Endothelial cell (in vitro differentiated cells): ENCODE data around the gene ZDHHC1. TPM values are rescaled to one million over a fixed set of nuclear protein-coding genes. Genes with fewer than 3 reads are reported as not detected.

Experiments used
- DNase-seq: peaks from one replicate; pipeline ENCODE4 v3.0.0; 2021; ENCODE audit warnings: low spot score
- H3K27ac Mint-ChIP-seq: one replicate; pipeline ENCODE4 v1.8.0; 2021; ENCODE audit warnings: mixed read lengths, inconsistent platforms; ENCODE audit not compliant: unreplicated experiment
- H3K27me3 Mint-ChIP-seq: one replicate; pipeline ENCODE4 v1.8.0; 2021; ENCODE audit warnings: mild to moderate bottlenecking, moderate library complexity, mixed read lengths, inconsistent platforms; ENCODE audit not compliant: unreplicated experiment
- H3K36me3 Mint-ChIP-seq: one replicate; pipeline ENCODE4 v1.8.0; 2021; ENCODE audit warnings: mild to moderate bottlenecking, low read depth, mixed read lengths, inconsistent platforms; ENCODE audit not compliant: unreplicated experiment
- H3K4me1 Mint-ChIP-seq: one replicate; pipeline ENCODE4 v1.8.0; 2021; ENCODE audit warnings: mild to moderate bottlenecking, mixed read lengths, inconsistent platforms; ENCODE audit not compliant: unreplicated experiment
- H3K4me3 Mint-ChIP-seq: one replicate; pipeline ENCODE4 v1.8.0; 2021; ENCODE audit warnings: mild to moderate bottlenecking, mixed read lengths, inconsistent platforms; ENCODE audit not compliant: unreplicated experiment
- H3K9me3 Mint-ChIP-seq: one replicate; pipeline ENCODE4 v1.8.0; 2021; ENCODE audit warnings: mixed read lengths, inconsistent platforms; ENCODE audit not compliant: unreplicated experiment
- CTCF ChIP-seq: fragments of 200-600 bp; sonication (generic); IDR thresholded peaks from one replicate; pipeline ENCODE4 v1.5.0; 2021; ENCODE audit warnings: antibody characterized with exemption; ENCODE audit not compliant: unreplicated experiment
- total RNA-seq: library from RNA; stranded (reverse); fragmentation: NEBNext Ultra II Directional; extraction: Animal tissue kit (Norgen Biotek cat#: 25700); gene quantifications from one replicate; pipeline ENCODE4 v1.2.1, GENCODE V29; 2021; ENCODE audit not compliant: unreplicated experiment

ZDHHC1 gene
- total RNA-seq, 1 donor from 2014 or later: 7.2 TPM

- no peak for DNase-seq
Observed at GRCh38 chr16:67388191-67388590, 28.1 kb downstream of the ZDHHC1 start.

GRCh38 chr16:67387479-67388079 lies 28.7 kb downstream of the ZDHHC1 start:
- no peaks in the 10 kb centered on the region for H3K9me3 Mint-ChIP-seq
- H3K4me1 Mint-ChIP-seq: peaks cover 3% of the 10 kb centered on the region
- no peak for TF ChIP-seq CTCF
- H3K36me3 Mint-ChIP-seq: peaks cover 27% of the 10 kb centered on the region
- no peak overlapping the region for H3K4me3 Mint-ChIP-seq
- peaks cover 20% of the 10 kb centered on the region for H3K27me3 Mint-ChIP-seq
- no peak for DNase-seq
- no peak overlapping the region for H3K27ac Mint-ChIP-seq

More at GRCh38 chr16:67388191-67388590, 28.1 kb downstream of the ZDHHC1 start:
- H3K4me3 Mint-ChIP-seq: no peak overlapping the region
- peaks cover 3% of the 10 kb centered on the region for H3K4me1 Mint-ChIP-seq
- TF ChIP-seq CTCF: no peak
- no peaks in the 10 kb centered on the region for H3K9me3 Mint-ChIP-seq
- H3K27me3 Mint-ChIP-seq: peaks cover 22% of the 10 kb centered on the region
- H3K36me3 Mint-ChIP-seq: peaks cover 27% of the 10 kb centered on the region
- no peak overlapping the region for H3K27ac Mint-ChIP-seq

- Mint-ChIP-seq H3K27me3 (peaks cover 14% of the 10 kb centered on the region), H3K4me1 (peaks cover 3% of the 10 kb centered on the region), H3K36me3 (peaks cover 27% of the 10 kb centered on the region), H3K27ac (no peak overlapping the region), H3K9me3 (no peaks in the 10 kb centered on the region), H3K4me3 (no peak overlapping the region)
- no peak for DNase-seq
- TF ChIP-seq CTCF: no peak
Observed at GRCh38 chr16:67386861-67387455, 29.3 kb downstream of the ZDHHC1 start.

GRCh38 chr16:67384778-67385510 lies 31.3 kb downstream of the ZDHHC1 start:
- Mint-ChIP-seq H3K27ac (no peak overlapping the region), H3K27me3 (peaks cover 8% of the 10 kb centered on the region), H3K4me3 (peak overlapping the region; percentile 17), H3K9me3 (no peaks in the 10 kb centered on the region), H3K36me3 (peaks cover 22% of the 10 kb centered on the region), H3K4me1 (no peaks in the 10 kb centered on the region)
- no peak for TF ChIP-seq CTCF
- DNase-seq: no peak

GRCh38 chr16:67383284-67383683 lies 33.0 kb downstream of the ZDHHC1 start:
- no peaks in the 10 kb centered on the region for H3K9me3 Mint-ChIP-seq
- H3K4me1 Mint-ChIP-seq: no peaks in the 10 kb centered on the region
- no peak for DNase-seq
- H3K27me3 Mint-ChIP-seq: peaks cover 6% of the 10 kb centered on the region
- H3K4me3 Mint-ChIP-seq: no peak overlapping the region
- H3K36me3 Mint-ChIP-seq: peaks cover 19% of the 10 kb centered on the region
- TF ChIP-seq CTCF: no peak
- no peak overlapping the region for H3K27ac Mint-ChIP-seq
